ENCODE results near the gene SLC12A3.
A peak's percentile ranks its signal among the peaks of the same experiment; 100 is the strongest.
"Not testable (repeated sequence)": the region's sequence is repeated elsewhere in the genome, so short reads cannot be mapped to it uniquely, and the experiment has no call there.

SLC12A3 gene

DNA sequence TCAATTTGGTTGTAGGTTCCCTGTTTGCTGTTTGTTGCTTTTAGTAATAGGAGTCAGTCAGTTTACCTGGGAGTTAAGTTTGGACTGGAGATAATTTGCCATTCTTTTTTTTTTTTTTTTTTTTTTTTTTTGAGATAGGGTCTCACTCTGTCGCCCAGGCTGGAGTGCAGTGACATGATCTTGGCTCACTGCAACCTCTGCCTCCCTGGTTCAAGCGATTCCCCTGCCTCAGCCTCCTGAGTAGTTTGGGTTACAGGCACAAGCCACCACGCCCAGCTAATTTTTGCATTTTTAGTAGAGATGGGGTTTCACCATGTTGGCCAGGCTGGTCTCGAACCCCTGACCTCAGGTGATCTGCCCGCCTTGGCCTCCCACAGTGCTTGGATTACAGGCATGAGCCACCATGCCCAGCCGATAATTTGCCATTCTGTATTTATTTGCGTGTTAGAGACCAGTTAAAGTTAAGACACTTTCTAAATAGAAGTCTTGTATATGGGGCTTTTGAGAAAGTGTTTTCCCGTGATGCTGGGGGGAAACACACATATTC lies 69.7 kb downstream of the SLC12A3 start:
- H3K36me3 ChIP-seq (ENCODE audit: control insufficient read depth, insufficient read depth, low read length); H3K9me3 ChIP-seq (ENCODE audit: control insufficient read depth, low read length); H3K27me3 ChIP-seq (ENCODE audit: control insufficient read depth, insufficient read depth, low read length); H3K4me3 ChIP-seq (ENCODE audit: low read length): not testable (repeated sequence)
- peaks cover 27% of the 10 kb centered on the region for H3K4me1 ChIP-seq (ENCODE audit: control insufficient read depth, insufficient read depth, low read length)
- peak overlapping the region; percentile 99 for H3K9ac ChIP-seq (ENCODE audit: low read length)

- Histone ChIP-seq H3K4me1 (ENCODE audit: control insufficient read depth, insufficient read depth, low read length) (peaks cover 27% of the 10 kb centered on the region), H3K27me3 (ENCODE audit: control insufficient read depth, insufficient read depth, low read length) (no peaks in the 10 kb centered on the region), H3K36me3 (ENCODE audit: control insufficient read depth, insufficient read depth, low read length) (peaks cover 12% of the 10 kb centered on the region), H3K9me3 (ENCODE audit: control insufficient read depth, low read length) (no peaks in the 10 kb centered on the region), H3K4me3 (ENCODE audit: low read length) (no peak overlapping the region), H3K9ac (ENCODE audit: low read length) (no peak overlapping the region)
Observed at GRCh38 chr16:56935201-56935600, 70.2 kb downstream of the SLC12A3 start.

DNA sequence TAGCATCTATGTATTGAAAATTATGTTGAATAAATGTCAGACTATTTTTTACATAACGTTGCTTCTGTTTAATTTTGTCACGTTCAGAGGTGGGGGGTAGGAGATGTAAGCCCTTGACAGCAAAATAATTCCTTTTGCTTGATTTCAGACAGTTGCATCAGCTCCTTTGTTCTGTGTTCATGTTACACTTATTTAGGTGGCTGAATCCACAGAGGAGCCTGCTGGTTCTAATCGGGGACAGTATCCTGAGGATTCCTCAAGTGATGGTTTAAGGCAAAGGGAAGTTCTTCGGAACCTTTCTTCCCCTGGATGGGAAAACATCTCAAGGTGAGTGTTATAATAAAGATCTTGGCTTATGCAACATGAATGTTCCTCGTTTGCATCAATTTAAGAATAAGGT lies 71.5 kb downstream of the SLC12A3 start:
- Histone ChIP-seq H3K27me3 (ENCODE audit: control insufficient read depth, insufficient read depth, low read length) (no peaks in the 10 kb centered on the region), H3K4me3 (ENCODE audit: low read length) (no peak overlapping the region), H3K9ac (ENCODE audit: low read length) (no peak overlapping the region), H3K9me3 (ENCODE audit: control insufficient read depth, low read length) (no peaks in the 10 kb centered on the region), H3K36me3 (ENCODE audit: control insufficient read depth, insufficient read depth, low read length) (peaks cover 20% of the 10 kb centered on the region), H3K4me1 (ENCODE audit: control insufficient read depth, insufficient read depth, low read length) (peaks cover 21% of the 10 kb centered on the region)

- H3K36me3 ChIP-seq (ENCODE audit: control insufficient read depth, insufficient read depth, low read length): peaks cover 23% of the 10 kb centered on the region
- no peak overlapping the region for H3K4me3 ChIP-seq (ENCODE audit: low read length)
- H3K9ac ChIP-seq (ENCODE audit: low read length): no peak overlapping the region
Observed at GRCh38 chr16:56936950-56937349, 71.9 kb downstream of the SLC12A3 start.

GRCh38 chr16:56938664-56939513 lies 73.9 kb downstream of the SLC12A3 start:
- Histone ChIP-seq H3K4me3 (ENCODE audit: low read length) (no peak overlapping the region), H3K4me1 (ENCODE audit: control insufficient read depth, insufficient read depth, low read length) (peaks cover 20% of the 10 kb centered on the region), H3K36me3 (ENCODE audit: control insufficient read depth, insufficient read depth, low read length) (peaks cover 41% of the 10 kb centered on the region), H3K9me3 (ENCODE audit: control insufficient read depth, low read length) (no peaks in the 10 kb centered on the region), H3K27me3 (ENCODE audit: control insufficient read depth, insufficient read depth, low read length) (no peaks in the 10 kb centered on the region), H3K9ac (ENCODE audit: low read length) (no peak overlapping the region)

More at GRCh38 chr16:56936950-56937349, 71.9 kb downstream of the SLC12A3 start:
- peaks cover 20% of the 10 kb centered on the region for H3K4me1 ChIP-seq (ENCODE audit: control insufficient read depth, insufficient read depth, low read length)
- H3K27me3 ChIP-seq (ENCODE audit: control insufficient read depth, insufficient read depth, low read length): no peaks in the 10 kb centered on the region
- no peaks in the 10 kb centered on the region for H3K9me3 ChIP-seq (ENCODE audit: control insufficient read depth, low read length)

- peaks cover 20% of the 10 kb centered on the region for H3K4me1 ChIP-seq (ENCODE audit: control insufficient read depth, insufficient read depth, low read length)
- no peaks in the 10 kb centered on the region for H3K9me3 ChIP-seq (ENCODE audit: control insufficient read depth, low read length)
- H3K9ac ChIP-seq (ENCODE audit: low read length): no peak overlapping the region
- no peak overlapping the region for H3K4me3 ChIP-seq (ENCODE audit: low read length)
- H3K36me3 ChIP-seq (ENCODE audit: control insufficient read depth, insufficient read depth, low read length): peaks cover 48% of the 10 kb centered on the region
- no peaks in the 10 kb centered on the region for H3K27me3 ChIP-seq (ENCODE audit: control insufficient read depth, insufficient read depth, low read length)
Observed at GRCh38 chr16:56939801-56940200, 74.8 kb downstream of the SLC12A3 start.

GRCh38 chr16:56941092-56941491 lies 76.1 kb downstream of the SLC12A3 start:
- H3K36me3 ChIP-seq (ENCODE audit: control insufficient read depth, insufficient read depth, low read length): peaks cover 55% of the 10 kb centered on the region
- no peak overlapping the region for H3K4me3 ChIP-seq (ENCODE audit: low read length)
- no peaks in the 10 kb centered on the region for H3K27me3 ChIP-seq (ENCODE audit: control insufficient read depth, insufficient read depth, low read length)
- H3K4me1 ChIP-seq (ENCODE audit: control insufficient read depth, insufficient read depth, low read length): peaks cover 20% of the 10 kb centered on the region
- no peak overlapping the region for H3K9ac ChIP-seq (ENCODE audit: low read length)
- H3K9me3 ChIP-seq (ENCODE audit: control insufficient read depth, low read length): no peaks in the 10 kb centered on the region

DNA sequence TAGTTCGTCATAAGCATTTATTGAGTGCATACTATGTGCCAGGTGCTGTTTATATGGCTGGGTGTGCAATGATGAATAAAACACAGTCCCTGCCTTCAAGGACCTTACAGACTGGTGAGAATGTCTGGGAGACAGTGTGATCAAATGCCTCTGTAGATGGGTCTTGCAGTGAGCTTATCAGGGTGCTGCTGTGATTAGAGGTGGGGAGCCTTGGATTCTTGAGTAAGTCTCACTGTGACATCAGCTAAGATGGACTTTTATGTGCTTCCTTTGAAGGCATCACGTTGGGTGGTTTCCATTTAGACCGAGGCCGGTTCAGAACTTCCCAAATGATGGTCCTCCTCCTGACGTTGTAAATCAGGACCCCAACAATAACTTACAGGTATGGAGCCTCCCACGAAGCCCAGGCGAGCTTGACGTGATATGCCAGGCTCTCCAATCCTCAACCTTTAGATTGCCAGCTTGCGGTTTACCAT lies 76.9 kb downstream of the SLC12A3 start:
- Histone ChIP-seq H3K4me1 (ENCODE audit: control insufficient read depth, insufficient read depth, low read length) (peaks cover 16% of the 10 kb centered on the region), H3K27me3 (ENCODE audit: control insufficient read depth, insufficient read depth, low read length) (no peaks in the 10 kb centered on the region), H3K36me3 (ENCODE audit: control insufficient read depth, insufficient read depth, low read length) (peaks cover 55% of the 10 kb centered on the region), H3K9me3 (ENCODE audit: control insufficient read depth, low read length) (no peaks in the 10 kb centered on the region), H3K4me3 (ENCODE audit: low read length) (no peak overlapping the region), H3K9ac (ENCODE audit: low read length) (no peak overlapping the region)

GRCh38 chr16:56943761-56944375 lies 78.9 kb downstream of the SLC12A3 start:
- Histone ChIP-seq H3K4me3 (ENCODE audit: low read length) (no peak overlapping the region), H3K4me1 (ENCODE audit: control insufficient read depth, insufficient read depth, low read length) (peaks cover 4% of the 10 kb centered on the region), H3K9ac (ENCODE audit: low read length) (no peak overlapping the region), H3K9me3 (ENCODE audit: control insufficient read depth, low read length) (no peaks in the 10 kb centered on the region), H3K36me3 (ENCODE audit: control insufficient read depth, insufficient read depth, low read length) (peaks cover 50% of the 10 kb centered on the region), H3K27me3 (ENCODE audit: control insufficient read depth, insufficient read depth, low read length) (no peaks in the 10 kb centered on the region)

GRCh38 chr16:56944954-56945839 lies 80.2 kb downstream of the SLC12A3 start:
- H3K36me3 ChIP-seq (ENCODE audit: control insufficient read depth, insufficient read depth, low read length): peaks cover 44% of the 10 kb centered on the region
- no peaks in the 10 kb centered on the region for H3K4me1 ChIP-seq (ENCODE audit: control insufficient read depth, insufficient read depth, low read length)
- no peaks in the 10 kb centered on the region for H3K27me3 ChIP-seq (ENCODE audit: control insufficient read depth, insufficient read depth, low read length)
- H3K9ac ChIP-seq (ENCODE audit: low read length): no peak overlapping the region
- no peak overlapping the region for H3K4me3 ChIP-seq (ENCODE audit: low read length)
- H3K9me3 ChIP-seq (ENCODE audit: control insufficient read depth, low read length): no peaks in the 10 kb centered on the region

- Histone ChIP-seq H3K9me3 (ENCODE audit: control insufficient read depth, low read length) (no peaks in the 10 kb centered on the region), H3K9ac (ENCODE audit: low read length) (no peak overlapping the region), H3K4me1 (ENCODE audit: control insufficient read depth, insufficient read depth, low read length) (no peaks in the 10 kb centered on the region), H3K4me3 (ENCODE audit: low read length) (no peak overlapping the region), H3K36me3 (ENCODE audit: control insufficient read depth, insufficient read depth, low read length) (peaks cover 39% of the 10 kb centered on the region), H3K27me3 (ENCODE audit: control insufficient read depth, insufficient read depth, low read length) (no peaks in the 10 kb centered on the region)
Observed at GRCh38 chr16:56945847-56946527, 81.0 kb downstream of the SLC12A3 start.
